Left ventricle myocardium inferior (tissue), 1 donor: ENCODE data around the gene INPPL1. TPM values are rescaled to one million over a fixed set of nuclear protein-coding genes. Genes with fewer than 3 reads are reported as not detected.

Experiments used
- DNase-seq: peaks from one replicate; pipeline ENCODE4 v3.0.0-alpha.2; 2020
- H3K27ac ChIP-seq: fragments of 200-600 bp; replicated peaks from 2 replicates; pipeline ENCODE4 v1.8.0; 2021
- H3K27me3 ChIP-seq: fragments of 200-600 bp; 2 replicates; pipeline ENCODE4 v1.8.0; 2021; ENCODE audit warnings: low read depth
- H3K36me3 ChIP-seq: fragments of 200-600 bp; 2 replicates; pipeline ENCODE4 v1.8.0; 2021
- H3K4me1 ChIP-seq: fragments of 200-600 bp; 2 replicates; pipeline ENCODE4 v1.8.0; 2021
- H3K4me3 ChIP-seq: fragments of 200-600 bp; 2 replicates; pipeline ENCODE4 v1.8.0; 2021; ENCODE audit warnings: mild to moderate bottlenecking, moderate library complexity
- H3K9me3 ChIP-seq: fragments of 200-600 bp; replicated peaks from 2 replicates; pipeline ENCODE4 v1.8.0; 2021
- intact Hi-C: fragments of 100-400 bp; cut with micrococcal nuclease; formaldehyde crosslinking; loops from one replicate; pipeline ENCODE4 v1.11.0; 2022
- total RNA-seq: library from RNA; stranded (reverse); fragmentation: NEBNext Ultra II Directional; extraction: Animal tissue kit (Norgen Biotek cat#: 25700); gene quantifications from one replicate; pipeline ENCODE4 v1.2.1, GENCODE V29; 2021
- TF ChIP-seq, protein P1 (sequence below): fragments of 200-600 bp; IDR thresholded peaks from 2 replicates; pipeline ENCODE4 v1.8.0; 2021; ENCODE audit warnings: antibody characterized with exemption, mild to moderate bottlenecking, borderline replicate concordance
- donor health status: DM: no; HTN: yes; CAD: no; lungs with severe emphysema.

The INPPL1 gene
- total RNA-seq, 1 donor from 2014 or later: 115 TPM

DNA sequence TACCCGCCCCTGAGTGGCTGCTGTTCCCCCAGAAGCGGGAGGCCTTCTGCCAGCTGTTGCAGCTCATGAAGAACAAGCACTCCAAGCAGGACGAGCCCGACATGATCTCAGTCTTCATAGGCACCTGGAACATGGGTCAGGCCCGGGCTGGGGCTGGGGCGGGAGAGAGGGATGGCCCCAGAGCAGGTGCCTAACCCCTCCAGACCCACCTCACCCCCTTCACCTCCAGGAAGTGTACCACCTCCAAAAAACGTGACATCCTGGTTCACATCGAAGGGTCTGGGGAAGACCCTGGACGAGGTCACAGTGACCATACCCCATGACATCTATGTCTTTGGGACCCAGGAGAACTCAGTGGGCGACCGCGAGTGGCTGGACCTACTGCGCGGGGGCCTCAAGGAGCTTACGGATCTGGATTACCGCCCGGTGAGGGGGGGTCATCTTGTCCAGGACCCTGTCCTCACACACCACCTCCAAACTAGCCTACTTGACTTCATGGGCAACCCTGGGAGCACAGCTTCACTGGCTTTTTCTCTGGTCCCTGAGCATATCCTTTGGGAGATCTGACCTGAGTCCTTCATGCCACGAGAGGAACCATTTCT is 6.3 kb downstream of the INPPL1 start:
- DNase-seq: no peak
- Histone ChIP-seq H3K36me3 (peaks cover 85% of the 10 kb centered on the region), H3K27ac (peak overlapping the region; percentile 25), H3K4me1 (peaks cover 54% of the 10 kb centered on the region), H3K27me3 (no peaks in the 10 kb centered on the region), H3K4me3 (no peak overlapping the region), H3K9me3 (no peaks in the 10 kb centered on the region)
- TF ChIP-seq, protein P1, sequence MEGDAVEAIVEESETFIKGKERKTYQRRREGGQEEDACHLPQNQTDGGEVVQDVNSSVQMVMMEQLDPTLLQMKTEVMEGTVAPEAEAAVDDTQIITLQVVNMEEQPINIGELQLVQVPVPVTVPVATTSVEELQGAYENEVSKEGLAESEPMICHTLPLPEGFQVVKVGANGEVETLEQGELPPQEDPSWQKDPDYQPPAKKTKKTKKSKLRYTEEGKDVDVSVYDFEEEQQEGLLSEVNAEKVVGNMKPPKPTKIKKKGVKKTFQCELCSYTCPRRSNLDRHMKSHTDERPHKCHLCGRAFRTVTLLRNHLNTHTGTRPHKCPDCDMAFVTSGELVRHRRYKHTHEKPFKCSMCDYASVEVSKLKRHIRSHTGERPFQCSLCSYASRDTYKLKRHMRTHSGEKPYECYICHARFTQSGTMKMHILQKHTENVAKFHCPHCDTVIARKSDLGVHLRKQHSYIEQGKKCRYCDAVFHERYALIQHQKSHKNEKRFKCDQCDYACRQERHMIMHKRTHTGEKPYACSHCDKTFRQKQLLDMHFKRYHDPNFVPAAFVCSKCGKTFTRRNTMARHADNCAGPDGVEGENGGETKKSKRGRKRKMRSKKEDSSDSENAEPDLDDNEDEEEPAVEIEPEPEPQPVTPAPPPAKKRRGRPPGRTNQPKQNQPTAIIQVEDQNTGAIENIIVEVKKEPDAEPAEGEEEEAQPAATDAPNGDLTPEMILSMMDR: no peak
- intact Hi-C loops: no loop called here

DNA sequence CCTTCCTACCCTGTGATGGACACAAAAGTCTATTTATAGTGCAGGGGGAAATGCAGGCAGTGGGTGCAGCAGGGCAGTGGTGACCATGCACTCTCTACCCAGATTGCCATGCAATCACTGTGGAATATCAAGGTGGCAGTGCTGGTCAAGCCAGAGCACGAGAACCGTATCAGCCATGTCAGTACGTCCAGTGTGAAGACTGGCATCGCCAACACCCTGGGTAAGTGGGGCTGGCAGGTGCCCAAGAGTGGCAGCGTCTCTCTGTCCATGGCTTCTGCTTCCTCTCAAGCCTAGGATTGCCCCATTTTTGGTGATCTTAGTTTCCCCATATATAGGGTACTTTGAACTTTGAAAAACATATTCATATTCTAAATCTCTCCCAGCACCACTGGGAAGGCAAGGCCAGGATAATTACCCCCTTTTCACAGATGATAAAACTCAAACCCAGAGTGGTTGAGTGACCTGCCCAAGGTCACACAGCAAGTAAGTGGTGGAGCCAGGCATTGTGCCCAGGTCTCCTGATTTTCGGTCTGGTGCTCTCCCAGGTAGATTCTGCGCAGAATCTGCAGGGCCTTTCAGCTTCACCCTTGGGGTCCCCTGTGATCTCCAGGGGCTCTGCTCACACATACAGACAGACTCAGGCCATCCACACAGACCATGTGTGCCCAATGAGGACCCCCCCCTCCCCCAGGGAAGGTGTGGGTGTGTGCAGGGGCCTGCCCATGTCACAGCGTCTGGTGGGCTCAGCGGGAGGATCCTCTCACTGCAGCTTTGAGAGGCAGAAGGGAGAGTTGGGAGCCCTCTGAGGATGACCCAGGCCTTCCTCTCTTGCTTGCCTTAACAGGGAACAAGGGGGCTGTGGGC is 7.1 kb downstream of the INPPL1 start:
- intact Hi-C loops: no loop called here
- DNase-seq: peak; percentile 69

DNA sequence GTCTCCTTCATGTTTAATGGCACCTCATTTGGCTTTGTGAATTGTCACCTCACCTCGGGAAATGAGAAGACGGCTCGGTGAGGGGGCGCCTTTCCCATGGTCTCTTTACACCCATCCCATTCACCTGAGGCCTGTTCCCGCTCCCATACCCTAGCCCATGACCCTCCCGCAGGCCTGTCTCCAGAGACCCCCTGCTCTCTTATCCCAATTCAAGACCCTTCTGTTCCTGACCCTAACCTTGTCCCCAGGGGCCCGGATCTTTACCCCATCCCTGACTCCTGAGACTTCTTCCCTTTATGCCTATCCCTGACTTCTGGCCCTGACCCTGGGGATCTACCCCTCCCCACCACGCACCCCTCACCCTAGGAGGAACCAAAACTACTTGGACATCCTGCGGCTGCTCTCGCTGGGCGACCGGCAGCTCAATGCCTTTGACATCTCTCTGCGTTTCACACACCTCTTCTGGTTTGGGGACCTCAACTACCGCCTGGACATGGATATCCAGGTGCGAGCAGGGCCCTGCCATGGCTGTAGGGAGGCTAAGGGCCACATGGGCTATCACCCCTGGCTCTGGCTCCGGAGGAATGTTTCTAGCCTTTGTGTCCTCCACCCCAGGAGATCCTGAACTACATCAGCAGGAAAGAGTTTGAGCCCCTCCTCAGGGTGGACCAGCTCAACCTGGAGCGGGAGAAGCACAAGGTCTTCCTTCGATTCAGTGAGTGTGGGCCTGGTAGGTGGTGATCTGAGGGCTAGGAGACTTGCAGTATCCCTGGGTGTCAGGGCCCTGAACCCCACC is 7.9 kb downstream of the INPPL1 start:
- Histone ChIP-seq H3K27me3 (no peaks in the 10 kb centered on the region), H3K27ac (no peak overlapping the region), H3K4me3 (no peak overlapping the region), H3K9me3 (no peaks in the 10 kb centered on the region), H3K36me3 (peaks cover 98% of the 10 kb centered on the region), H3K4me1 (peaks cover 51% of the 10 kb centered on the region)
- intact Hi-C loops: no loop called here
- TF ChIP-seq, protein P1: no peak
- DNase-seq: no peak

More for the DNA sequence above, 7.1 kb downstream of the INPPL1 start:
- TF ChIP-seq, protein P1: no peak
- peak overlapping the region; percentile 25 for H3K27ac ChIP-seq
- H3K9me3 ChIP-seq: no peaks in the 10 kb centered on the region
- peaks cover 93% of the 10 kb centered on the region for H3K36me3 ChIP-seq
- peaks cover 54% of the 10 kb centered on the region for H3K4me1 ChIP-seq
- H3K4me3 ChIP-seq: no peak overlapping the region
- no peaks in the 10 kb centered on the region for H3K27me3 ChIP-seq

DNA sequence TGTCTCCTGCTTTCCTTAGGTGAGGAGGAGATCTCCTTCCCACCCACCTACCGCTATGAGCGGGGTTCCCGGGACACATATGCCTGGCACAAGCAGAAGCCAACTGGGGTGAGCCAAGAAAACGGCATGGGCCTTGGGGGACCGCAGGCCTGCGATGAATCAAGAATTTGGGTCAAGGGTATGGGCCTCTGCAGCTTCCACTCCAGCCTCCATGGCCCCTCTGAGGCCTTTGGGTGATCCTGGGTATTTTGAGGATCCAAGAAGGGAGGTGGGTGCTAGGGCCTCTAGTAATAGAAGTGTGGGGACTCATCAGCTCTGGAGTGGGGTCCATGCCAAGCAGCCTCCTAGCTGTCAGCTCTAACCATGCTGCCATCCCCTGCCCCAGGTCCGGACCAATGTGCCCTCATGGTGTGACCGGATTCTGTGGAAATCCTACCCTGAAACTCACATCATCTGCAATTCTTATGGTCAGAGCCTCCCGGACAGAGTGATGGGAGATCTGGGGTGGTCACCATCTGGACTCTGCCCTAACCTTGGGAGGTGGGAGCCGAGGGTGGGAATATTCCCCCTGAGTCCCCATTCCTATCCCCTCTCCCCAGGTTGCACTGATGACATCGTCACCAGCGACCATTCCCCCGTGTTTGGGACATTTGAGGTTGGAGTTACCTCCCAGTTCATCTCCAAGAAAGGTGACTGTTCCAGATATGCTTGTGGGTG is 8.6 kb downstream of the INPPL1 start:
- Histone ChIP-seq H3K36me3 (peaks cover 97% of the 10 kb centered on the region), H3K9me3 (no peaks in the 10 kb centered on the region), H3K27me3 (no peaks in the 10 kb centered on the region), H3K4me3 (no peak overlapping the region), H3K27ac (no peak overlapping the region), H3K4me1 (peaks cover 51% of the 10 kb centered on the region)
- TF ChIP-seq, protein P1: no peak
- intact Hi-C loops: no loop called here
- DNase-seq: no peak
